Panc1 (cell line): ENCODE measurements around the gene ARHGAP6.

Source experiments
- POLR2AphosphoS5 ChIP-seq: IDR thresholded peaks from 2 replicates; pipeline ENCODE4 v1.6.1; 2012; ENCODE audit warnings: mild to moderate bottlenecking, low read depth, low read length, moderate library complexity
- REST ChIP-seq, 2 experiments: IDR thresholded peaks; 2 replicates each; pipeline ENCODE4 v1.6.1; 2011 to 2012; ENCODE audit warnings: low read depth in 2 of 2, control low read depth in 1 of 2, low read length in 1 of 2, mild to moderate bottlenecking in 1 of 2, moderate library complexity in 1 of 2; ENCODE audit not compliant: insufficient read depth in 1 of 2
- TF ChIP-seq, protein P1 (sequence below): fragments of 450-650 bp; IDR thresholded peaks from 2 replicates; pipeline ENCODE4 v1.5.1; 2017; ENCODE audit warnings: mild to moderate bottlenecking

DNA sequence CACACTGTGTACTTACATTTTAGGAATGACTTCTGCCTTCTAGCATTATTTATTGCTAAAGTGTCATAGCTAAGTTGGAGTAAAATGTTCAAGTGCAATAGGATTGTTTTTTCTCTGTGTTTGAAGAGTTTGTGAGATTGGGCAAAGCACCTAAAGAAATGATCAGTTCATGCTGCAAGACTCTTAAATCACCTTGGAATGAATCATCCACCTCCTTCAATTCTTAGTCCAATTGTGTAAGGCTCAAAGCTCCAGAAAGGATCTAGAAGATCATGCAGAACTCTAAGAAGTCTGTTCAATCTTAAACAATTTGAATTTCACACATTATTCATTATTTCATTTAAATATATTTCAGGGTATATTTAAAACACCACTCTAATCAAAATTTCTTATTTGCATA is 235.4 kb downstream of the ARHGAP6 start:
- TF ChIP-seq, protein P1, sequence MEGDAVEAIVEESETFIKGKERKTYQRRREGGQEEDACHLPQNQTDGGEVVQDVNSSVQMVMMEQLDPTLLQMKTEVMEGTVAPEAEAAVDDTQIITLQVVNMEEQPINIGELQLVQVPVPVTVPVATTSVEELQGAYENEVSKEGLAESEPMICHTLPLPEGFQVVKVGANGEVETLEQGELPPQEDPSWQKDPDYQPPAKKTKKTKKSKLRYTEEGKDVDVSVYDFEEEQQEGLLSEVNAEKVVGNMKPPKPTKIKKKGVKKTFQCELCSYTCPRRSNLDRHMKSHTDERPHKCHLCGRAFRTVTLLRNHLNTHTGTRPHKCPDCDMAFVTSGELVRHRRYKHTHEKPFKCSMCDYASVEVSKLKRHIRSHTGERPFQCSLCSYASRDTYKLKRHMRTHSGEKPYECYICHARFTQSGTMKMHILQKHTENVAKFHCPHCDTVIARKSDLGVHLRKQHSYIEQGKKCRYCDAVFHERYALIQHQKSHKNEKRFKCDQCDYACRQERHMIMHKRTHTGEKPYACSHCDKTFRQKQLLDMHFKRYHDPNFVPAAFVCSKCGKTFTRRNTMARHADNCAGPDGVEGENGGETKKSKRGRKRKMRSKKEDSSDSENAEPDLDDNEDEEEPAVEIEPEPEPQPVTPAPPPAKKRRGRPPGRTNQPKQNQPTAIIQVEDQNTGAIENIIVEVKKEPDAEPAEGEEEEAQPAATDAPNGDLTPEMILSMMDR, result no peak
- TF ChIP-seq POLR2AphosphoS5 (no peak), REST (IDR thresholded peaks at IDR 0.05; ENCODE audit: insufficient read depth in 1 of 2, low read depth in 2 of 2, low read length in 1 of 2) (no peak)
